H1 (cell line): ENCODE results near the gene ACADM. TPM values are rescaled to one million over a fixed set of nuclear protein-coding genes. Genes with fewer than 3 reads are reported as not detected.
"Not testable (repeated sequence)": the region's sequence is repeated elsewhere in the genome, so short reads cannot be mapped to it uniquely, and the experiment has no call there.

Experiments used
- CTCF ChIA-PET: fragments of 300-600 bp; sonication (Branson Sonifier 250); formaldehyde crosslinking; loops from one replicate; lab custom pipeline; 2021; ENCODE audit not compliant: partially characterized antibody; lab: Charles Lee
- POLR2A ChIA-PET: fragments of 300-600 bp; sonication (Branson Sonifier 250); formaldehyde crosslinking; loops from one replicate; lab custom pipeline; 2021; ENCODE audit warnings: inconsistent platforms; ENCODE audit not compliant: partially characterized antibody; lab: Charles Lee
- DNase-seq, 2 experiments: peaks; one replicate each; pipeline versions ENCODE4 v3.0.0 to v3.0.0-alpha.2; 2010 to 2022; ENCODE audit warnings: low spot score in 2 of 2, low read depth in 1 of 2, mixed read lengths in 1 of 2
- FAIRE-seq: peaks from 2 replicates; lab custom pipeline; 2011; peaks lifted over from hg19 to GRCh38; lab: Jason Lieb, UNC
- H2AFZ ChIP-seq: 2 replicates; pipeline ENCODE4 v1.8.1; 2012; ENCODE audit warnings: low read length, inconsistent platforms
- H2AK5ac ChIP-seq: 2 replicates; pipeline ENCODE4 v1.6.1; 2013; ENCODE audit warnings: low read depth, low read length
- H2BK120ac ChIP-seq: replicated peaks from 2 replicates; pipeline ENCODE3; 2013; ENCODE audit warnings: low read depth, low read length, inconsistent platforms
- H2BK12ac ChIP-seq: 2 replicates; pipeline ENCODE4 v1.6.1; 2013; ENCODE audit warnings: low read depth, low read length
- H2BK15ac ChIP-seq: 2 replicates; pipeline ENCODE4 v1.6.1; 2013; ENCODE audit warnings: low read length
- H2BK20ac ChIP-seq: 2 replicates; pipeline ENCODE4 v1.6.1; 2013; ENCODE audit warnings: low read length
- H2BK5ac ChIP-seq: 2 replicates; pipeline ENCODE4 v1.6.1; 2013; ENCODE audit warnings: low read depth, low read length
- H3K14ac ChIP-seq: 2 replicates; pipeline ENCODE4 v1.6.1; 2013; ENCODE audit warnings: inconsistent platforms; ENCODE audit not compliant: insufficient read length
- H3K18ac ChIP-seq: 2 replicates; pipeline ENCODE4 v1.6.1; 2013; ENCODE audit warnings: low read length; ENCODE audit errors: extremely low read depth
- H3K23ac ChIP-seq: 2 replicates; pipeline ENCODE4 v1.6.1; 2013; ENCODE audit warnings: inconsistent platforms; ENCODE audit not compliant: insufficient read length
- H3K23me2 ChIP-seq: 2 replicates; pipeline ENCODE4 v1.6.1; 2013; ENCODE audit warnings: low read depth, low read length
- H3K27ac ChIP-seq: 2 replicates; pipeline ENCODE4 v1.6.1; 2011; ENCODE audit warnings: low read depth, low read length, inconsistent platforms
- H3K27me3 ChIP-seq, 4 experiments: replicated peaks in 1 of 4; 1 replicate in 1 of 4; 2 replicates in 3 of 4; pipeline versions ENCODE4 v1.6.1 to v1.8.1; 2011 to 2013; ENCODE audit warnings: low read length in 3 of 4, mild to moderate bottlenecking in 3 of 4, inconsistent platforms in 2 of 4, mixed read lengths in 2 of 4, moderate library complexity in 1 of 4; ENCODE audit not compliant: control insufficient read depth in 3 of 4, insufficient read depth in 3 of 4; ENCODE audit errors: extremely low read depth in 1 of 4
- H3K36me3 ChIP-seq, 4 experiments: 2 replicates each; pipeline versions ENCODE4 v1.6.1 to v1.8.1; 2011 to 2013; ENCODE audit warnings: mild to moderate bottlenecking in 4 of 4, low read length in 3 of 4, moderate library complexity in 2 of 4, control low read depth in 1 of 4, inconsistent platforms in 1 of 4; ENCODE audit not compliant: insufficient read depth in 4 of 4, control insufficient read depth in 2 of 4
- H3K4ac ChIP-seq: replicated peaks from 2 replicates; pipeline ENCODE3; 2013; ENCODE audit warnings: low read length, low read depth, mixed read lengths, inconsistent platforms; ENCODE audit not compliant: insufficient read length
- H3K4me1 ChIP-seq, 4 experiments: replicated peaks in 1 of 4; 1 replicate in 1 of 4; 2 replicates in 3 of 4; pipeline versions ENCODE4 v1.6.1 to v1.8.1; 2011 to 2013; ENCODE audit warnings: low read length in 3 of 4, inconsistent platforms in 2 of 4, mixed read lengths in 1 of 4; ENCODE audit not compliant: insufficient read depth in 4 of 4, control insufficient read depth in 3 of 4
- H3K4me2 ChIP-seq, 2 experiments: 2 replicates each; pipeline versions ENCODE4 v1.6.1 to v1.8.1; 2011 to 2013; ENCODE audit warnings: low read depth in 2 of 2, low read length in 2 of 2, control low read depth in 1 of 2, inconsistent platforms in 1 of 2, mild to moderate bottlenecking in 1 of 2; ENCODE audit not compliant: insufficient read depth in 1 of 2
- H3K4me3 ChIP-seq, 4 experiments: fragments of 200-600, 300-600 bp in 1 of 4; sonication (generic), shearing (Covaris generic), sonication (Bioruptor Twin) in 1 of 4; 2 replicates each; pipeline versions ENCODE4 v1.5.1 to v1.8.1; 2011 to 2016; ENCODE audit warnings: low read length in 4 of 4, low read depth in 3 of 4, control low read depth in 2 of 4, inconsistent platforms in 2 of 4, mild to moderate bottlenecking in 2 of 4, mixed read lengths in 1 of 4, moderate library complexity in 1 of 4; ENCODE audit not compliant: insufficient read depth in 2 of 4; ENCODE audit errors: extremely low read depth in 1 of 4
- H3K56ac ChIP-seq: replicated peaks from 2 replicates; pipeline ENCODE3; 2013; ENCODE audit warnings: low read depth, mild to moderate bottlenecking, mixed read lengths, low read length, inconsistent platforms; ENCODE audit not compliant: insufficient read length
- H3K79me1 ChIP-seq: 2 replicates; pipeline ENCODE4 v1.6.1; 2013; ENCODE audit warnings: low read depth, low read length, control low read depth
- H3K79me2 ChIP-seq, 2 experiments: 2 replicates each; pipeline versions ENCODE4 v1.6.1 to v1.8.1; 2012 to 2013; ENCODE audit warnings: low read length in 2 of 2, mild to moderate bottlenecking in 2 of 2, inconsistent platforms in 1 of 2; ENCODE audit not compliant: insufficient read depth in 2 of 2, control insufficient read depth in 1 of 2
- H3K9ac ChIP-seq, 4 experiments: replicated peaks in 1 of 4; 1 replicate in 1 of 4; 2 replicates in 3 of 4; pipeline versions ENCODE4 v1.6.1 to v1.8.1; 2011 to 2013; ENCODE audit warnings: low read depth in 3 of 4, low read length in 3 of 4, control low read depth in 2 of 4, mild to moderate bottlenecking in 2 of 4, moderate library complexity in 2 of 4, inconsistent platforms in 1 of 4; ENCODE audit errors: extremely low read depth in 1 of 4
- H3K9me3 ChIP-seq, 2 experiments: 2 replicates each; pipeline versions ENCODE4 v1.6.1 to v1.8.1; 2012 to 2013; ENCODE audit warnings: mild to moderate bottlenecking in 2 of 2, moderate library complexity in 2 of 2, control low read depth in 1 of 2, inconsistent platforms in 1 of 2, low read depth in 1 of 2, low read length in 1 of 2, mixed read lengths in 1 of 2; ENCODE audit not compliant: insufficient read depth in 2 of 2
- H4K20me1 ChIP-seq, 2 experiments: replicated peaks in 1 of 2; 2 replicates each; pipeline versions ENCODE3 to v1.8.1; 2011 to 2013; ENCODE audit warnings: inconsistent platforms in 2 of 2, low read length in 2 of 2, mild to moderate bottlenecking in 1 of 2; ENCODE audit not compliant: insufficient read depth in 2 of 2, control insufficient read depth in 1 of 2
- H4K5ac ChIP-seq: 2 replicates; pipeline ENCODE4 v1.6.1; 2013; ENCODE audit warnings: low read length, low read depth, mixed read lengths, inconsistent platforms; ENCODE audit not compliant: insufficient read length
- H4K8ac ChIP-seq: 2 replicates; pipeline ENCODE4 v1.8.0; 2013; ENCODE audit warnings: mild to moderate bottlenecking, moderate library complexity, low read length, inconsistent platforms; ENCODE audit not compliant: insufficient read depth; ENCODE audit errors: extremely low read depth
- H4K91ac ChIP-seq: replicated peaks from 2 replicates; pipeline ENCODE3; 2013; ENCODE audit warnings: low read length, mixed read lengths, inconsistent platforms; ENCODE audit not compliant: insufficient read length
- WGBS, 2 experiments: shearing (Covaris generic) in 1 of 2; methylation state at CpG; one replicate each; pipeline versions ENCODE4 v1.1.6 to v1.1.7; 2013 to 2015; ENCODE audit warnings: low lambda C conversion rate in 2 of 2, mixed read lengths in 2 of 2, inconsistent platforms in 1 of 2, low coverage in 1 of 2, missing lambda C conversion rate in 1 of 2; ENCODE audit not compliant: insufficient replicate concordance in 2 of 2, insufficient coverage in 1 of 2, insufficient read length in 1 of 2; ENCODE audit errors: extremely low coverage in 1 of 2, missing lambda C conversion rate in 1 of 2; 5-methylcytosine and 5-hydroxymethylcytosine counted together
- polyA plus RNA-seq, 7 experiments: library from polyadenylated mRNA; depleted of rRNA in 3 of 7; stranded (reverse) in 5 of 7; unstranded in 2 of 7; fragments of >200 nt in 5 of 7; fragments of 200-250 nt in 2 of 7; gene quantifications; 1 replicate in 5 of 7; 2 replicates in 1 of 7; 4 replicates in 1 of 7; pipeline versions ENCODE4 v1.2.1 to v1.2.3, GENCODE V29; 2011 to 2013; ENCODE audit warnings: missing spikeins in 2 of 7, mixed read lengths in 2 of 7
- total RNA-seq: library from RNA; stranded (reverse); fragmentation: NEBNext Ultra II Directional; extraction: Animal tissue kit (Norgen Biotek cat#: 25700); gene quantifications from 2 replicates; pipeline ENCODE4 v1.2.1, GENCODE V29; 2021

ACADM gene
- total and polyA plus RNA-seq, 2 of the 8 experiments (the other 6 are each of a cell fraction or from before 2014, with no cell fraction given), result 14.3 to 40.0 TPM

GRCh38 chr1:75757210-75757609 is 32.7 kb downstream of the ACADM start:
- H3K4me2 ChIP-seq, H2AFZ ChIP-seq, H4K91ac ChIP-seq, DNase-seq, H3K4me1 ChIP-seq, H3K18ac ChIP-seq, H3K79me2 ChIP-seq, H3K9ac ChIP-seq, H2BK12ac ChIP-seq, H2BK20ac ChIP-seq, H3K27me3 ChIP-seq, H2AK5ac ChIP-seq, H3K23ac ChIP-seq, H2BK5ac ChIP-seq, FAIRE-seq, CTCF ChIA-PET, H4K8ac ChIP-seq, H3K4ac ChIP-seq, H3K27ac ChIP-seq, H2BK120ac ChIP-seq, H3K14ac ChIP-seq, H2BK15ac ChIP-seq, H3K23me2 ChIP-seq, H3K4me3 ChIP-seq, H4K5ac ChIP-seq, H3K79me1 ChIP-seq, H3K56ac ChIP-seq, H4K20me1 ChIP-seq: not testable (repeated sequence)
- peaks cover 5 to 37% (median 20%) of the 10 kb centered on the region in 4 experiments; a peak in 7 of 8 replicates for H3K36me3 ChIP-seq
- POLR2A ChIA-PET, result interaction anchor here (1.9 kb wide), 1 partner anchor 28 kb away, joined by 8 read pairs; the partner anchor contains the start of gene RABGGTB
- H3K9me3 ChIP-seq, result peaks cover 15 to 17% of the 10 kb centered on the region in 2 experiments

- H4K20me1 ChIP-seq, result not testable (repeated sequence)
These were observed 34.0 kb downstream of the ACADM start for GRCh38 chr1:75758543-75758942.

More at GRCh38 chr1:75758543-75758942, 34.0 kb downstream of the ACADM start:
- H4K5ac ChIP-seq, H2BK120ac ChIP-seq, H2BK12ac ChIP-seq, H3K23ac ChIP-seq, DNase-seq, H2BK15ac ChIP-seq, H3K9ac ChIP-seq, H3K27ac ChIP-seq, H2AFZ ChIP-seq, H3K4ac ChIP-seq, H3K79me2 ChIP-seq, FAIRE-seq, H3K18ac ChIP-seq, H2BK20ac ChIP-seq, H2AK5ac ChIP-seq, H3K56ac ChIP-seq, H3K27me3 ChIP-seq, CTCF ChIA-PET, H4K91ac ChIP-seq, H3K14ac ChIP-seq, H3K79me1 ChIP-seq, H3K4me1 ChIP-seq, H3K4me3 ChIP-seq, H4K8ac ChIP-seq, H3K4me2 ChIP-seq, H3K23me2 ChIP-seq, H2BK5ac ChIP-seq: not testable (repeated sequence)
- POLR2A ChIA-PET, result interaction anchor here (1.1 to 1.9 kb wide), 2 partner anchors 27 to 37 kb away, joined by 3 to 8 read pairs; partner anchors contain the start of gene RABGGTB
- H3K9me3 ChIP-seq, result peaks cover 15 to 17% of the 10 kb centered on the region in 2 experiments
- WGBS, 2 experiments, result 97% methylated on average over 4 of the region's 4 CpGs; no CpG with 5 or more reads in 1 of the 2 experiments
- H3K36me3 ChIP-seq, result peaks cover 5 to 31% (median 15%) of the 10 kb centered on the region in 4 experiments; a peak in 7 of 8 replicates
